Activated CD4-positive, alpha-beta T cell treated with anti-CD3 and anti-CD28 coated beads, Interleukin-2, amount 50 U/mL, for 16 hours (primary cell): Measurements from ENCODE around the gene CCDC7.
"Not testable (repeated sequence)": the region's sequence is repeated elsewhere in the genome, so short reads cannot be mapped to it uniquely, and the experiment has no call there.

Source experiments
- DNase-seq: peaks from one replicate; pipeline ENCODE4 v3.0.0-alpha.2; 2020

Gene CCDC7

DNA sequence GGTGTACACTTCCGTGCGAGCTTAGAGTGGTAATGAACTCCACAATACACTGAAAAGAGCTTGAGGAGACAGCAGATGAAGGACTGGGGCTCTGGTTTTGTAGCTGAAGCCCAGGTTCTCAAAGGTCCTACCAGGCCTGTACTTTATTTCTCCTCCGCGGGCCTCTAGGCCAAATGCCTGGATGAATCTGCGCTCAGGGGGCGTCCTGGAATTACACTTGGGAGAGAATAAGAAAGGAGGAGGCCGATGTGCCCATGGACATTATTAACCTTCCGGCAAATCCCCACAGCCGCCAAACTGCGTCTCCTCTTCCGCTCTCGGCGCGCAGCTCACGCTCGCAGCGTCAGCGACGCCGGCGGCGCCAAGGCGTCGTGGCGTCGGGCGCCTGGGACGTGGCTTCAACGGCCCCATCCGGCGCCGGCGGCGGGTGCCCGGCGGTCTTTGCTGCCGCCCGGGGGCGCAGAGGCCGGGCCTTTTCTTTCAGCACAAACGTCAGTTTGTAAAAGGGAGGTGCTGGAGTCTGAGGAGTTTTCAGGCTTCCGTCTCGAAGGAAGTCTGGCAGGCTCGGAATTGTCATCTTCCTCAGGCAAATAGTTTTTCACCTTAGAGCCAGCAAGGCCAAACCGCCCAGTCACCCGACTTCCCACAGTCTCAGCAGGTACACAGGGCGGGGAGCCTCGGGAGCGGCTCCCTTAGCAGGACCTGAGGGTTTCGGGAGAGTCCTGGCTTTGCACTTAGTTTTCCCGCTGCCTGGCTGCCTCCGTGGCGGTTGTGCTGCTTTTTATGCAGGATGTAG is at the start of gene CCDC7:
Gene CCDC7, plus strand, starts transcription at position 401 of the 796 bp plus-strand sequence. CDS start 5,503 bp downstream, outside the sequence.
- DNase-seq = peak; percentile 89

- not testable (repeated sequence) for DNase-seq
Measured at GRCh38 chr10:32397163-32397562, 48.8 kb upstream of the CCDC7 start.

DNA sequence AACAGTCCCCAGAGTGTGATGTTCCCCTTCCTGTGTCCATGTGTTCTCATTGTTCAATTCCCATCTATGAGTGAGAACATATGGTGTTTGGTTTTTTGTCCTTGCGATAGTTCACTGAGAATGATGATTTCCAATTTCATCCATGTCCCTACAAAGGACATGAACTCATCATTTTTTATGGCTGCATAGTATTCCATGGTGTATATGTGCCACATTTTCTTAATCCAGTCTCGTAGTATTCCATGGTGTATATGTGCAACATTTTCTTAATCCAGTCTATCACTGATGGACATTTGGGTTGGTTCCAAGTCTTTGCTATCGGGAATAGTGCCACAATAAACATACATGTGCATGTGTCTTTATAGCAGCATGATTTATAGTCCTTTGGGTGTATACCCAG is 46.2 kb upstream of the CCDC7 start:
- not testable (repeated sequence) for DNase-seq

DNA sequence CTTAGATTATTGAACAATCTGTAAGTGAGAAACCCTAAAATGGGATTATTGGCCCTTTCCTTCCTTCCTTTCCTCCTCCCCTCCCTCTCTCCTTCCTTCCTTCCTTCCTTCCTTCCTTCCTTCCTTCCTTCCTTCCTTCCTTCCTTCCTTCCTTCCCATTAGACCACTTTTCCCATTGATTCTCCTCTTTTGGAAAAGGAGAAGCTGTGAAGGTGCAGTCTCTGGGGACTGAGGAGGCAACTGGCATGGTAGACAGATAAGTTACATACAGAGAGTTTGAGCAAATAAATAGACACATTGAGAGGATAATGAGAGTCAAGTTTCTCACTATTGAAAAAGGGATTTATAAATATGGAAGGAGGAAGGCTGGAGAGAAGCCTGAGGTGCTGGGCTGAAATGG is 45.0 kb upstream of the CCDC7 start:
- DNase-seq = no peak

DNA sequence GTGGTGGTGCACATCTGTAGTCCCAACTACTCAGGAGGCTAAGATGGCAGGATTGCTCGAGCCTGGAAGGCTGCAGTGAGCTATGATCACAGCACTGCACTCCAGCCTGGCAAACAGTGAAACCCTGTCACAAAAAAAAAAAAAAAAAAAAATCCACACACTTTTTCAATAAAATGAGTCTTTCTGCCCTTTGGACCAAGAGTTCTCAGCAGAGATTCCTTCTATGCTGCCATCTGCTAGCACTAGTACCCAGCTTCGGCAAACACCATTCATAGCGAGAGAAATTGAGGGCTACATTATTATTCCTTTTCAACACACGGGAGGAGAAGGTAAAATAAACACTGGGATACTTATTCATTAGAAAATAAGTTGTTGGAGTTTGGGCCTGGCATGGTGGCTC is 43.4 kb upstream of the CCDC7 start:
- no peak for DNase-seq

GRCh38 chr10:32403091-32403490 is 42.8 kb upstream of the CCDC7 start:
- DNase-seq = no peak

- no peak for DNase-seq
Measured at GRCh38 chr10:32408690-32409089, 37.2 kb upstream of the CCDC7 start.

DNA sequence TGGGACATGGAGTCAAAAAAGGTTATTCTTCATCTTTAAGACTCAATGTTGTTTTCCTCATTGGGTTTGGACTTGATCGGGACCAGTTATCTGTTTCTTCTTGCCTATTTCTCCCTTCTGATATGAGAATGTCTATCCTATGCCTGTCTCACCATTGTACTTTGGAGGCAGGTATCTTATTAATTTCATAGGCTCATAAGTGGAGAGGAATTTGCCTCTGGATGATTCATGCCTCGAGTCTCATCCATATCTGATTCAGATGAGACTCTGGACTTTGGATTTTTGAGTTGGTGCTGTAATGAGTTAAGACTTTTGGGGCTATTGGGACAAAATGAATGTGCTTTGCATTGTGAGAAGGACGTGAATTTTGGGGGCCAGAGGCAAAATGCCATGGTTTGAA is 36.2 kb upstream of the CCDC7 start:
- DNase-seq = no peak

DNA sequence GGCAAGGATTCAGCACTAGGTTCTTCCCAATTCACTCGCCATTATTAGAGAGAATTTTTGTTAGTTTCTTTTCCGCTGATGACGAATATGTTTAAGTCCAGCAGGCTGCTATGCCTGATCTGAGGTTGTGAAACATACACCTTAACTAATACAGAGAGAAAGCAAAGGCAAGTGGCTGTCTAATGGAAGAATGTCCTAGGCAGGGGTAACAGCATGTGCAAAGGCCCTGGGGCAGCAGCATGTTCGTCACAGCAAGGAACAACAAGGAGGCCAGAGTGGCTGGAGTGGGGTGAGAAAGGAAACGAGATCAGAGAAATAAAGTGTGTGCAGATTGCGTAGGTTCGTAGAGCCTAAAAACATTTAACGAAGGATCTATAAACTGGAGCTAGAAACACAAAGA is 35.4 kb upstream of the CCDC7 start:
- DNase-seq = no peak

GRCh38 chr10:32411797-32412498 is 34.0 kb upstream of the CCDC7 start:
- no peak for DNase-seq

DNA sequence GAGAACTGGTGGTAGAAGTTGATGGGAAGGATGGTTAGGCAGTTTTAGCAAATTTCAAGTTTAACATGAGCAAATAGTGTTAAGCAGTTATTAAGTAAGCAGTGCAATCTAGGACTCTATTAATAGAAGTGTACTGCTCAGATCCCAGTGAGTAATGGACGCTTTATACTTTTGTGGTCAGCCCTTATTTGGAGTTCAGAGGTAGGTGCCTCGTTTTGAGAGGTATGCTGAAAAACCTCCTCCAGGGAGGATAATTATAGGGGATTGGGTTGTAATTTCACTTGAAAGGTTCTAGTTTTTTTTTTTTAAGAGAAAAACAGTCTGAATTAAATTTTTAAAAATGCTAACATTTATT is 33.5 kb upstream of the CCDC7 start:
- no peak for DNase-seq

DNA sequence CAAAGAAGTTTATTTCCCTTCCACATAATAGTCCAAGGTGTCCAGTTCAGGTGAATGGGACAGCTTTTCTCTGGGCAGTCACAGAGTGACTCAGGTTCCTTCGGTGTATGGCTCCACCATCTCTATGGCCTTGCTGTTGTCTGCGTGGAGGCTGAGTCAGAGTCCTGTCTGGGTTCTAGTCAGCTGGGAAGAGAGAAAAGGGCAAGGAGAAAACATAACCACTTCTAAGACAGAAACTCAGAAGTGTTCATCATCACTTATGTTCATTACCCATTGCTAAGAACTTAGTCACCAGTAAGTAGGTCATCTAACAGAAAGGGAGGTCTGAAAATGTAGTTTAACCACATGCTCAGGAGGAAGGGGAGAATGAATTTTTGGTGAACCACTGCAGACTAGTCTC is 32.4 kb upstream of the CCDC7 start:
- peak; percentile 62 for DNase-seq

- no peak for DNase-seq
Measured at GRCh38 chr10:32415361-32415760, 30.6 kb upstream of the CCDC7 start.

- DNase-seq = no peak
Measured at GRCh38 chr10:32417911-32418547, 27.9 kb upstream of the CCDC7 start.

GRCh38 chr10:32418572-32418971 is 27.4 kb upstream of the CCDC7 start:
- no peak for DNase-seq

- no peak for DNase-seq
Measured at GRCh38 chr10:32419615-32420014, 26.3 kb upstream of the CCDC7 start.

DNA sequence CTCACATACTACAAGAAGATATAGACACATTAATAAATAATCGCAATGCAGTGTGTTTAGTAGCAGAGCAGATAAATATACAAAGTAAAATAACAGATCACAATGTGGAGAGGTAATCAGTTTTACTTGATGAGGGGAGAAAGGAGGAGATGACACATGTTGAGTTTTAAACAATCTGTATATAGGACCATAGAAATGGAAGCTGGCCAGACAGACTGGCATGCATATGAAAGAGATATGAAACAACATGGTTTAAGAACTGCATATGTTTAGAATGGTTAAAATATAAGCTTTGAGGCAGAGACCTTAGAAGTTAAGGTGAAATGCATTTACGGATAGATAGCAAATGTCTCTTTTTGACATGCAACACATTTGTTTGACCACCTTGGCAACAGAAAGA is 19.8 kb upstream of the CCDC7 start:
- no peak for DNase-seq

- no peak for DNase-seq
Measured at GRCh38 chr10:32433542-32433941, 12.4 kb upstream of the CCDC7 start.

- DNase-seq = no peak
Measured at GRCh38 chr10:32436215-32436614, 9.7 kb upstream of the CCDC7 start.

- DNase-seq = no peak
Measured at GRCh38 chr10:32437334-32437733, 8.6 kb upstream of the CCDC7 start.

GRCh38 chr10:32445036-32445435 is 904 bp upstream of the CCDC7 start:
- no peak for DNase-seq

DNA sequence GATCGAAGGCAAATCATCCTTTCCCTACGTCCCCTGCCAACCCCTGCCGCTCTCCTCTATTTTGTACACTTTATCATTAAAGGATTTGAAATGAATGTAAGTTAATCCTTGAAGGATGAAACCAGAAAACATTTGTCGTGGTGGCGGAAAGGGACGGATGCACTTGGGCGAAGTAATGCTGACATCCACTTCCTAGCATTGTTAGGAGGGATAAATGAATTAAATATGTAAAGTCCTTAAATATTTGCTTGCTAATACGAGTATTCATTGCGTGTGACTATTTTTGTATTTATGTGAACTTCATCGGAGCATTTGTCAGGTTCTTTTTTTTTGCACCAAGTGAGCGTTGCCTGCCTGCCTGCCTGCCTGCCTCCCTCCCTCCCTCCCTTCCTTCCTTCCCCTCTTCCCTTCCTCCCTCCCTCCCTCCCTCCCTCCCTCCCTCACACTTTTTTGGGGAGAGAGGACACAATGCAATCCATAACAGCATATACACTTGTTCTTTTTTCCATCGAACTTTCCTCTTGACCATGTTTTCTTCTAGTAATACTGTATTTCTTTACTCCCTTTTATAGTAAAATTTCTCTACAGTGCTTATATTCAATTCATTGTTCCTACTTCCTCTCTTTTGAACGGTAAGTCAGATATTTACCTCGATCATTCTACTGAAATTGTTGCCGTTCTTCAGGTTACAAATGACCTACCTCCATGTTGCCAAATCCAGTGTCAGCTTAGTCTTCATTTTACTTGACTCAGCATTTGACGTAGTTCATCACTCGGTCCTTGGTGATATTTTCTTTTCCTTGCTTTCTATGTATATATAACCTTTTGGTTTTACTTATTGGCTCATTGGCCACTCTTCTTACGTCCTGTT is 831 bp downstream of the CCDC7 start:
- no peak for DNase-seq

DNA sequence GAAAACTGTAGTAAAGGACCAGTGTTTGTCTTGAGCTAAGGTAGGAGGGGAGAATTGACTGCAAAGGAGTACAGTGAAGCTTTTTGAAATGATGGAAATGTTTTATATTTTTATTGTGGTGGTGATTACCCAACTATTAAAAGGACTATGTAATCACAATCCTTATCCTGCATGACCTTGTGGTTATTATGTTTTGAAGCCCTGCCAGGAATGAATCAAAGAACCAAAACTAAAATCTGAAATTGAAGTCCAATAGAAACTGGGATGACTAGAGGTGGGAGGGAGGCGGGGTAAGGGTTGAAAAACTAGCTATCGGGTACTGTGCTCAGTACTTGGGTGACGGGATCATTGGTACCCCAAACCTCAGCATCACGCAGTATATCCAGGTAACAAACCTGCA is 8.2 kb downstream of the CCDC7 start:
- no peak for DNase-seq
